Activated naive CD4-positive, alpha-beta T cell (primary cell): ENCODE measurements around the gene ZC3H13.
"Not testable (repeated sequence)": the region's sequence is repeated elsewhere in the genome, so short reads cannot be mapped to it uniquely, and the experiment has no call there.

Experiments
- DNase-seq, 4 experiments: peaks; one replicate each; lab custom pipeline; 2025; lab: John Stamatoyannopoulos, UW

Gene ZC3H13

GRCh38 chr13:46010148-46010547, 42.4 kb downstream of the ZC3H13 start:
- DNase-seq: no peak

- no peak for DNase-seq
These were observed 43.9 kb downstream of the ZC3H13 start for GRCh38 chr13:46008631-46009030.

GRCh38 chr13:46006688-46007452, 45.7 kb downstream of the ZC3H13 start:
- DNase-seq: no peak

GRCh38 chr13:46004491-46004890, 48.1 kb downstream of the ZC3H13 start:
- DNase-seq: no peak

- no peak for DNase-seq
These were observed 55.9 kb downstream of the ZC3H13 start for GRCh38 chr13:45996631-45997030.

- no peak for DNase-seq
These were observed 57.3 kb downstream of the ZC3H13 start for GRCh38 chr13:45995245-45995644.

GRCh38 chr13:45994752-45995151, 57.8 kb downstream of the ZC3H13 start:
- DNase-seq: no peak

GRCh38 chr13:45989607-45990006, 62.9 kb downstream of the ZC3H13 start:
- DNase-seq: no peak

- DNase-seq: not testable (repeated sequence)
These were observed 71.4 kb downstream of the ZC3H13 start for GRCh38 chr13:45981127-45981526.

- no peak for DNase-seq
These were observed 77.2 kb downstream of the ZC3H13 start for GRCh38 chr13:45975337-45975736.

GRCh38 chr13:45974500-45974899, 78.0 kb downstream of the ZC3H13 start:
- no peak for DNase-seq

- DNase-seq: no peak
These were observed 85.0 kb downstream of the ZC3H13 start for GRCh38 chr13:45967589-45967988.

- no peak for DNase-seq
These were observed 85.8 kb downstream of the ZC3H13 start for GRCh38 chr13:45966715-45967114.

GRCh38 chr13:45961468-45961867, 91.1 kb downstream of the ZC3H13 start:
- DNase-seq: no peak

- DNase-seq: no peak
These were observed 97.4 kb downstream of the ZC3H13 start for GRCh38 chr13:45954836-45955800.

GRCh38 chr13:45953082-45953481, 99.5 kb downstream of the ZC3H13 start:
- no peak for DNase-seq

GRCh38 chr13:45951724-45952123, 100.8 kb downstream of the ZC3H13 start:
- no peak for DNase-seq

GRCh38 chr13:45951166-45951565, 101.4 kb downstream of the ZC3H13 start:
- DNase-seq: no peak

GRCh38 chr13:45950386-45951000, 102.1 kb downstream of the ZC3H13 start:
- DNase-seq: no peak

- no peak for DNase-seq
These were observed 103.4 kb downstream of the ZC3H13 start for GRCh38 chr13:45949161-45949560.

- no peak for DNase-seq
These were observed 108.6 kb downstream of the ZC3H13 start for GRCh38 chr13:45943965-45944364.

GRCh38 chr13:45943120-45943519, 109.4 kb downstream of the ZC3H13 start:
- no peak for DNase-seq

GRCh38 chr13:45941261-45941660, 111.3 kb downstream of the ZC3H13 start:
- no peak for DNase-seq
